ENCODE measurements around the gene RNF145.

RNF145 gene

DNA sequence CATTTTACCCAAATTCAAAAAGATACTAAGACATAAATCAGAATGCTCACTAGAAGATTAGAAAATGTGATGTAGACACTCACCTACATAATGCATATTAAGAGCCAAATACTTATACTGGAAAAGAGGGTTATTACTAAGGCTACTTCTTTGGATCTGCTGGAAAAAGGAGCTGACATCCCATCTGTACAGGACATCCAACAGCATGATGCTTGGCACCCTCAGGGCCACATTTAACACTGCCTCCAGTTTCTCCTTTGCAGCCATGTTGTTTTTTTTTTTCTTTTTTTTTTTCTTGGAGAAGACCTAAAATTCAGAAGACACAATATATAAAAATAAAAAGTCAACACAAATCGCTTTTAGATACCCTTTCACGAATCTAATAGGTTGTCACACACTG, 6.0 kb downstream of the RNF145 start:
- Histone ChIP-seq H3K4me2 (ENCODE audit: low read depth, low read length, poor library complexity, severe bottlenecking) (no peak overlapping the region), H3K27me3 (ENCODE audit: low read length) (no peaks in the 10 kb centered on the region), H3K27ac (ENCODE audit: low read depth, low read length) (no peak overlapping the region), H3K9ac (ENCODE audit: low read length) (no peak overlapping the region), H3K9me2 (replicated peaks; ENCODE audit: insufficient read depth, low read length) (no peaks in the 10 kb centered on the region), H3K9me3 (ENCODE audit: insufficient read depth, low read length) (no peaks in the 10 kb centered on the region), H3K36me3 (ENCODE audit: low read length) (peaks cover 20% of the 10 kb centered on the region; the same call in 1 of the 2 replicates), H3K79me2 (ENCODE audit: insufficient read depth, low read length) (peaks cover 98% of the 10 kb centered on the region), H3F3A (ENCODE audit: insufficient read depth) (peaks cover 24% of the 10 kb centered on the region), H3K4me3 (ENCODE audit: insufficient read depth, low read length, poor library complexity, severe bottlenecking) (no peak overlapping the region), H2AFZ (ENCODE audit: low read depth, low read length, severe bottlenecking) (no peak overlapping the region), H4K20me1 (ENCODE audit: low read depth, low read length) (peaks cover 19% of the 10 kb centered on the region)
- TF ChIP-seq, protein P1, sequence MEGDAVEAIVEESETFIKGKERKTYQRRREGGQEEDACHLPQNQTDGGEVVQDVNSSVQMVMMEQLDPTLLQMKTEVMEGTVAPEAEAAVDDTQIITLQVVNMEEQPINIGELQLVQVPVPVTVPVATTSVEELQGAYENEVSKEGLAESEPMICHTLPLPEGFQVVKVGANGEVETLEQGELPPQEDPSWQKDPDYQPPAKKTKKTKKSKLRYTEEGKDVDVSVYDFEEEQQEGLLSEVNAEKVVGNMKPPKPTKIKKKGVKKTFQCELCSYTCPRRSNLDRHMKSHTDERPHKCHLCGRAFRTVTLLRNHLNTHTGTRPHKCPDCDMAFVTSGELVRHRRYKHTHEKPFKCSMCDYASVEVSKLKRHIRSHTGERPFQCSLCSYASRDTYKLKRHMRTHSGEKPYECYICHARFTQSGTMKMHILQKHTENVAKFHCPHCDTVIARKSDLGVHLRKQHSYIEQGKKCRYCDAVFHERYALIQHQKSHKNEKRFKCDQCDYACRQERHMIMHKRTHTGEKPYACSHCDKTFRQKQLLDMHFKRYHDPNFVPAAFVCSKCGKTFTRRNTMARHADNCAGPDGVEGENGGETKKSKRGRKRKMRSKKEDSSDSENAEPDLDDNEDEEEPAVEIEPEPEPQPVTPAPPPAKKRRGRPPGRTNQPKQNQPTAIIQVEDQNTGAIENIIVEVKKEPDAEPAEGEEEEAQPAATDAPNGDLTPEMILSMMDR (IDR thresholded peaks at IDR 0.05; ENCODE audit: insufficient read depth, low read length, poor library complexity, severe bottlenecking), result no peak
- no peak for TF ChIP-seq EZH2phosphoT487 (conservative IDR thresholded peaks at IDR 0.05; ENCODE audit: low read length)

DNA sequence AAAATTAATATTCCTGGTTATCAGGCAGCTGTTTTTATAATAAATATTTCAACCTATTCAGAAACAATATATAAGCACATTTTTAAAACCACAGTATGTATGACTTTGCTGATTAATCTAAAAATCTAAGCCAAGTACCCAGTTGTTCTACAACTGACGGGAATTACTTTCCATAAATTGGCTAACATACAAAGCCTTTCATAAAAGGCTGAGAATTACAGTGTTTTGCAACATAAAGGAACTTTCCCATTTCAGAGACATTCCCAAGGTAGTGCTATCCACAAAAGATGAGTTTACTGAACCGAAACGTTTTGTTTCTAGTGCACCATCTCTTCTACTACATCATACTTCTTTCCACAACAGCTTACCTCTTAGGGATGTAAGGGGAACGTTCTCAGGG, 7.2 kb downstream of the RNF145 start:
- Histone ChIP-seq H2AFZ (ENCODE audit: low read depth, low read length, severe bottlenecking) (no peak overlapping the region), H4K20me1 (ENCODE audit: low read depth, low read length) (peaks cover 19% of the 10 kb centered on the region), H3K9me3 (ENCODE audit: insufficient read depth, low read length) (no peaks in the 10 kb centered on the region), H3F3A (ENCODE audit: insufficient read depth) (peaks cover 12% of the 10 kb centered on the region), H3K36me3 (ENCODE audit: low read length) (peaks cover 23% of the 10 kb centered on the region; the same call in 1 of the 2 replicates), H3K4me2 (ENCODE audit: low read depth, low read length, poor library complexity, severe bottlenecking) (no peak overlapping the region), H3K27me3 (ENCODE audit: low read length) (no peaks in the 10 kb centered on the region), H3K9me2 (replicated peaks; ENCODE audit: insufficient read depth, low read length) (no peaks in the 10 kb centered on the region), H3K4me3 (ENCODE audit: insufficient read depth, low read length, poor library complexity, severe bottlenecking) (no peak overlapping the region), H3K9ac (ENCODE audit: low read length) (no peak overlapping the region), H3K79me2 (ENCODE audit: insufficient read depth, low read length) (peaks cover 94% of the 10 kb centered on the region), H3K27ac (ENCODE audit: low read depth, low read length) (no peak overlapping the region)
- TF ChIP-seq, protein P1 (IDR thresholded peaks at IDR 0.05; ENCODE audit: insufficient read depth, low read length, poor library complexity, severe bottlenecking), result no peak
- no peak for TF ChIP-seq EZH2phosphoT487 (conservative IDR thresholded peaks at IDR 0.05; ENCODE audit: low read length)

DNA sequence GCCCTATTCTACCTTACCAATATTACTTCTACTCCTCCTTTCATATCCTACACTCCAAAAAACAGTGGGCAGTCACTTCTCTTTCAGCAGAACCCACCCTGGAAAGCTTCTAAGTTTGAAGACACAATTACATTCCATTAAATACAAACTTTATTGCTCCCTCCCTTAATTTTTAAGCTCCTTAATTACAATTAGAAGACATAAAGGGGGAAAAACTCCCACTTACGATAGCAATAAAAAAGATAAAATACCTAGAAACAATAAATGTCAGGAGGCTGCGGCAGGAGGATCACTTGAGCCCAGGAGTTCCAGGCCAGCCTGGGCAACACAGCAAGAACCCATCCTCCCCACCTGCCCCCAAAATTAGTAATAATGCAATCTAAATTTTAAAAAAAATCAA, 9.6 kb downstream of the RNF145 start:
- no peaks in the 10 kb centered on the region for H3K9me2 ChIP-seq (replicated peaks; ENCODE audit: insufficient read depth, low read length)
- peaks cover 2% of the 10 kb centered on the region for H4K20me1 ChIP-seq (ENCODE audit: low read depth, low read length)
- H3F3A ChIP-seq (ENCODE audit: insufficient read depth), result peaks cover 9% of the 10 kb centered on the region; the same call in 1 of the 2 replicates
- H3K4me2 ChIP-seq (ENCODE audit: low read depth, low read length, poor library complexity, severe bottlenecking), result no peak overlapping the region
- no peaks in the 10 kb centered on the region for H3K9me3 ChIP-seq (ENCODE audit: insufficient read depth, low read length)
- H3K79me2 ChIP-seq (ENCODE audit: insufficient read depth, low read length), result peaks cover 91% of the 10 kb centered on the region
- TF ChIP-seq, protein P1 (IDR thresholded peaks at IDR 0.05; ENCODE audit: insufficient read depth, low read length, poor library complexity, severe bottlenecking), result no peak
- TF ChIP-seq EZH2phosphoT487 (conservative IDR thresholded peaks at IDR 0.05; ENCODE audit: low read length), result no peak
- H3K9ac ChIP-seq (ENCODE audit: low read length), result no peak overlapping the region
- H2AFZ ChIP-seq (ENCODE audit: low read depth, low read length, severe bottlenecking), result no peak overlapping the region
- no peak overlapping the region for H3K27ac ChIP-seq (ENCODE audit: low read depth, low read length)
- peaks cover 32% of the 10 kb centered on the region; the same call in 1 of the 2 replicates for H3K36me3 ChIP-seq (ENCODE audit: low read length)
- H3K27me3 ChIP-seq (ENCODE audit: low read length), result no peaks in the 10 kb centered on the region
- H3K4me3 ChIP-seq (ENCODE audit: insufficient read depth, low read length, poor library complexity, severe bottlenecking), result no peak overlapping the region

All from SU-DHL-6 (cell line).